DMS114 treated with DMSO at 0.1 percent for 48 hours (cell line): ENCODE data around the gene ZNF239.
"Not testable (repeated sequence)": the region's sequence is repeated elsewhere in the genome, so short reads cannot be mapped to it uniquely, and the experiment has no call there.

Source experiments
- DNase-seq: peaks from one replicate; lab custom pipeline; 2025; ENCODE audit not compliant: unreplicated experiment; lab: John Stamatoyannopoulos, UW

The ZNF239 gene

GRCh38 chr10:43574001-43574892 is at the start of gene ZNF239:
TSS of gene ZNF239 (minus strand) at chr10:43574616. CDS start at chr10:43558079, 16,537 bp downstream.
- peak; percentile 81 for DNase-seq

GRCh38 chr10:43623351-43623750 is 48.9 kb upstream of the ZNF239 start:
- DNase-seq, result no peak

GRCh38 chr10:43622038-43622437 is 47.6 kb upstream of the ZNF239 start:
- no peak for DNase-seq

- DNase-seq, result no peak
These were observed 45.0 kb upstream of the ZNF239 start for GRCh38 chr10:43619368-43619767.

GRCh38 chr10:43616697-43617370 is 42.4 kb upstream of the ZNF239 start:
- DNase-seq, result no peak

GRCh38 chr10:43610636-43611035 is 36.2 kb upstream of the ZNF239 start:
- DNase-seq, result no peak

GRCh38 chr10:43607199-43607573 is 32.8 kb upstream of the ZNF239 start:
- DNase-seq, result no peak

GRCh38 chr10:43606323-43607198 is 32.1 kb upstream of the ZNF239 start, which contains the start of gene ZNF485:
TSS of gene ZNF485 (plus strand) at chr10:43606438. CDS start at chr10:43607051, 613 bp downstream.
- peak; percentile 80 for DNase-seq

GRCh38 chr10:43605850-43606322 is 31.5 kb upstream of the ZNF239 start:
- no peak for DNase-seq

- DNase-seq, result not testable (repeated sequence)
These were observed 27.2 kb upstream of the ZNF239 start for GRCh38 chr10:43601576-43601975.

- DNase-seq, result no peak
These were observed 24.9 kb upstream of the ZNF239 start for GRCh38 chr10:43599333-43599732.

GRCh38 chr10:43598446-43598845 is 24.0 kb upstream of the ZNF239 start:
- DNase-seq, result no peak

GRCh38 chr10:43596546-43596945 is 22.1 kb upstream of the ZNF239 start:
- no peak for DNase-seq

- no peak for DNase-seq
These were observed 21.4 kb upstream of the ZNF239 start for GRCh38 chr10:43595739-43596298.

- no peak for DNase-seq
These were observed 20.7 kb upstream of the ZNF239 start for GRCh38 chr10:43594944-43595589.

- DNase-seq, result no peak
These were observed 17.0 kb upstream of the ZNF239 start for GRCh38 chr10:43591303-43591904.

- DNase-seq, result not testable (repeated sequence)
These were observed 12.3 kb upstream of the ZNF239 start for GRCh38 chr10:43586730-43587115.

GRCh38 chr10:43585981-43586729 is 11.7 kb upstream of the ZNF239 start:
- no peak for DNase-seq

GRCh38 chr10:43585046-43585445 is 10.6 kb upstream of the ZNF239 start:
- no peak for DNase-seq
